IgD-negative memory B cell (primary cell): ENCODE measurements around the gene PNMT. TPM values are rescaled to one million over a fixed set of nuclear protein-coding genes. Genes with fewer than 3 reads are reported as not detected.
A peak's percentile ranks its signal among the peaks of the same experiment; 100 is the strongest.
"Not testable (repeated sequence)": the region's sequence is repeated elsewhere in the genome, so short reads cannot be mapped to it uniquely, and the experiment has no call there.

ENCODE experiments used
- H3K27ac Mint-ChIP-seq, 3 donors: one replicate each; pipeline ENCODE4 v1.8.0; 2020 to 2022; ENCODE audit warnings: mild to moderate bottlenecking in 3 of 3, mixed read lengths in 3 of 3, moderate library complexity in 1 of 3
- H3K27me3 Mint-ChIP-seq: one replicate; pipeline ENCODE4 v1.8.0; 2021; ENCODE audit warnings: mixed read lengths
- H3K36me3 Mint-ChIP-seq: one replicate; pipeline ENCODE4 v1.8.0; 2020; ENCODE audit warnings: mild to moderate bottlenecking, mixed read lengths
- H3K4me1 Mint-ChIP-seq, 3 donors: one replicate each; pipeline ENCODE4 v1.8.0; 2020 to 2022; ENCODE audit warnings: mixed read lengths in 3 of 3, mild to moderate bottlenecking in 1 of 3
- H3K4me3 Mint-ChIP-seq, 4 donors: one replicate each; pipeline ENCODE4 v1.8.0; 2020 to 2022; ENCODE audit warnings: mild to moderate bottlenecking in 4 of 4, mixed read lengths in 4 of 4, moderate library complexity in 3 of 4
- H3K9me3 Mint-ChIP-seq, 3 donors: one replicate each; pipeline ENCODE4 v1.8.0; 2020 to 2021; ENCODE audit warnings: mixed read lengths in 3 of 3, mild to moderate bottlenecking in 1 of 3
- polyA plus RNA-seq: library from polyadenylated mRNA; unstranded; fragments of 300-500 nt; fragmentation: Illumina TruSeq; gene quantifications from one replicate; pipeline ENCODE4 v1.2.3, GENCODE V29; 2021

The PNMT gene
- polyA plus RNA-seq, 1 donor from 2014 or later = not detected

DNA sequence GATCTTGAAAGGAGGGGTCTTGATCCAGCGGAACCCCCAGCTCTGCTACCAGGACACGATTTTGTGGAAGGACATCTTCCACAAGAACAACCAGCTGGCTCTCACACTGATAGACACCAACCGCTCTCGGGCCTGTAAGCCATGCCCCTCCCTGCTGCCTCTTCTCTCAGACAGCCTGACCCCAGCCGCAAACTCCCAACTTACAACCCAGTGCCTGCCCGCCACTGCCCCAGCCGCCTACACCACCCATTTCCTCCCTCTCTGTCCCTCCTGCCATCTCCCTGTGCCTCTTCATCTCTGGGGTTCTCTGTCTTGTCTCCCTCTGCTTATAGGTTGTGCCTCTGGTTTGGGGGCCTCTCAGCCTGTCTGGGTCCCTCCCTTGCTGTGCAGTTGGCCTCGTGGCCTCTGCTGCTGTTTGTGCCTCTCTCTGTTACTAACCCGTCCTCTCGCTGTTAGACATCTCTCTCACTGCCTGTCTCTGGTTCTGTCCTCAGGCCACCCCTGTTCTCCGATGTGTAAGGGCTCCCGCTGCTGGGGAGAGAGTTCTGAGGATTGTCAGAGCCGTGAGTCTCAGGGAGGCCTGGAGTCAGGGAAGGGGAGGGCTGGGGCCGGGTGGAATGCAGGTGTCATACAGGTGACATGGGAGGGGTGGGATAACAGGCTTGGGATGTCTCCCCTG is 41.2 kb downstream of the PNMT start:
- H3K36me3 Mint-ChIP-seq = peaks cover 9% of the 10 kb centered on the region
- H3K4me3 Mint-ChIP-seq = peak overlapping the region in 1 of 4 donors; percentile 67
- no peaks in the 10 kb centered on the region for H3K27me3 Mint-ChIP-seq
- H3K27ac Mint-ChIP-seq = no peak overlapping the region
- H3K9me3 Mint-ChIP-seq = no peaks in the 10 kb centered on the region
- H3K4me1 Mint-ChIP-seq = peaks cover 6 to 15% (median 7%) of the 10 kb centered on the region in 3 donors

DNA sequence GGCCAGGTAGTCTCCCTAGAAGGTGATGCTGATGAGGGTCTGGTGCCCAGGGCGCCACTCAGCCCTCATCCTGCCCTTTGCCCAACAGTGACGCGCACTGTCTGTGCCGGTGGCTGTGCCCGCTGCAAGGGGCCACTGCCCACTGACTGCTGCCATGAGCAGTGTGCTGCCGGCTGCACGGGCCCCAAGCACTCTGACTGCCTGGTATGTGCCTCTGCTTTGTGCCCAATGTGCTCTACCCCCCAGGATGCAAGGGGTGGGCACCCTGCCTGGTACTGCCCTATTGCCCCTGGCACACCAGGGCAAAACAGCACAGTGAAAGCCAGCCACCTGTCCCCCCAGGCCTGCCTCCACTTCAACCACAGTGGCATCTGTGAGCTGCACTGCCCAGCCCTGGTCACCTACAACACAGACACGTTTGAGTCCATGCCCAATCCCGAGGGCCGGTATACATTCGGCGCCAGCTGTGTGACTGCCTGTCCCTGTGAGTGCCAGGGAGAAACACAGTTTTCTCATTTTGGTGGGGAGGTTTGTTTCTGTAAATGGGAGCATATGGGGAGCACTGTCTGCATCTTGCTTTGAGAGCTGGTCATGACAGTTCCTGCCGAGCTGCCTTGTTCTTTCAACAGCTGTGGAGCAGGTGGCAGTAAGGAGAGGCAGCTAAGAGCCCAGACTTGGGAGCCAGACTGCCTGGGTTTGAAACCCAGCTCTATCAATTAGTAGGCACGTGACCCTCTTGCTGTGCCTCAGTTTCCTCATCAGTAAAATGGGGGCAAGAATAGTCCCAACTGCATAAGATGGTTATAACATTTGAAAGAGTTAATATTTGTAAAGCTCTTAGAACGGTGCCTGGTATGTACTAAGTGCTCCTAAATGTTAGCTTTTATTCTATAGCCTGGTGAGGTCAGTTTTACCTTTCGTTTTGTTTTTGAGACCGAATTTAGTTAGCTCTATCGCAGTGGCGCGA is 42.0 kb downstream of the PNMT start:
- Mint-ChIP-seq H3K9me3 (no peaks in the 10 kb centered on the region), H3K4me3 (no peak overlapping the region), H3K27me3 (no peaks in the 10 kb centered on the region), H3K27ac (no peak overlapping the region), H3K36me3 (peaks cover 9% of the 10 kb centered on the region), H3K4me1 (peaks cover 6 to 15% (median 6%) of the 10 kb centered on the region in 3 donors)

DNA sequence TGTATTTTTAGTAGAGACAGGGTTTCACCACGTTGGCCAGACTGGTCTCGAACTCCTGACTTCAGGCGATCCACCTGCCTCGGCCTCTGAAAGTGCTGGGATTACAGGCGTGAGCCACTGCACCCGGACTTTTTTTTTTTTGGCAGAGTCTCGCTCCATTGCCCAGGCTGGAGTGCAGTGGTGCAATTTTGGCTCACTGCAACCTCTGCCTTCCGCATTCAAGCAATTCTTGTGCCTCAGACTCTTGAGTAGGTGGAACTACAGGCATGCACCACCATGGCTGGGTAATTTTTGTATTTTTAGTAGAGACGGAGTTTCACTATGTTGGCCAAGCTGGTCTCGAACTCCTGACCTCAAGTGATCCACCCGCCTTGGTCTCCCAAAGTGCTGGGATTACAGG is 42.8 kb downstream of the PNMT start:
- not testable (repeated sequence) for H3K9me3 Mint-ChIP-seq, H3K4me3 Mint-ChIP-seq, H3K27ac Mint-ChIP-seq, H3K36me3 Mint-ChIP-seq, H3K27me3 Mint-ChIP-seq
- peaks cover 6 to 15% (median 6%) of the 10 kb centered on the region in 3 donors for H3K4me1 Mint-ChIP-seq

DNA sequence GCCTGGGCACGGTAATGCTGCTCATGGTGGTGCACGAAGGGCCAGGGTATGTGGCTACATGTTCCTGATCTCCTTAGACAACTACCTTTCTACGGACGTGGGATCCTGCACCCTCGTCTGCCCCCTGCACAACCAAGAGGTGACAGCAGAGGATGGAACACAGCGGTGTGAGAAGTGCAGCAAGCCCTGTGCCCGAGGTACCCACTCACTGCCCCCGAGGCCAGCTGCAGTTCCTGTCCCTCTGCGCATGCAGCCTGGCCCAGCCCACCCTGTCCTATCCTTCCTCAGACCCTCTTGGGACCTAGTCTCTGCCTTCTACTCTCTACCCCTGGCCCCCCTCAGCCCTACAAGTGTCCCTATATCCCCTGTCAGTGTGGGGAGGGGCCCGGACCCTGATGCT is 43.6 kb downstream of the PNMT start:
- peaks cover 5 to 13% (median 5%) of the 10 kb centered on the region in 3 donors for H3K4me1 Mint-ChIP-seq
- peaks cover 9% of the 10 kb centered on the region for H3K36me3 Mint-ChIP-seq
- H3K27ac Mint-ChIP-seq = no peak overlapping the region
- H3K4me3 Mint-ChIP-seq = no peak overlapping the region
- no peaks in the 10 kb centered on the region for H3K9me3 Mint-ChIP-seq
- no peaks in the 10 kb centered on the region for H3K27me3 Mint-ChIP-seq

DNA sequence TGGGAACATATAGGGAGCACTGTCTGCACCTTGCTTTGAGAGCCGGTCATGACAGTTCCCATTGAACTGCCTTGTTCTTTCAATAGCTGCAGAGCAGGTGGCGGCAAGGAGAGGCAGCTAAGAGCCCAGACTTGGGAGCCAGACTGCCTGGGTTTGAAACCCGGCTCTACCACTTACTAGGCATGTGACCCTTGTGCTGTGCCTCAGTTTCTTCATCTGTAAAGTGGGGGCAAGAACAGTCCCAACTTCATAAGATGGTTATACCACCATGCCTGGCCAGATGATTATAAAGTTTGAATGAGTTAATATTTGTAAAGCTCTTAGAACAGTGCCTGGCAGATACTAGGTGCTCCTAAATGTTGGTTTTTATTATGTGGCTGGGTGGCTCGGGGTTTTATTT is 46.0 kb downstream of the PNMT start:
- H3K4me1 Mint-ChIP-seq = peaks cover 0 to 4% (median 1%) of the 10 kb centered on the region in 3 donors
- H3K9me3 Mint-ChIP-seq = no peaks in the 10 kb centered on the region
- H3K27ac Mint-ChIP-seq = no peak overlapping the region
- no peaks in the 10 kb centered on the region for H3K27me3 Mint-ChIP-seq
- H3K36me3 Mint-ChIP-seq = peaks cover 9% of the 10 kb centered on the region
- no peak overlapping the region for H3K4me3 Mint-ChIP-seq

DNA sequence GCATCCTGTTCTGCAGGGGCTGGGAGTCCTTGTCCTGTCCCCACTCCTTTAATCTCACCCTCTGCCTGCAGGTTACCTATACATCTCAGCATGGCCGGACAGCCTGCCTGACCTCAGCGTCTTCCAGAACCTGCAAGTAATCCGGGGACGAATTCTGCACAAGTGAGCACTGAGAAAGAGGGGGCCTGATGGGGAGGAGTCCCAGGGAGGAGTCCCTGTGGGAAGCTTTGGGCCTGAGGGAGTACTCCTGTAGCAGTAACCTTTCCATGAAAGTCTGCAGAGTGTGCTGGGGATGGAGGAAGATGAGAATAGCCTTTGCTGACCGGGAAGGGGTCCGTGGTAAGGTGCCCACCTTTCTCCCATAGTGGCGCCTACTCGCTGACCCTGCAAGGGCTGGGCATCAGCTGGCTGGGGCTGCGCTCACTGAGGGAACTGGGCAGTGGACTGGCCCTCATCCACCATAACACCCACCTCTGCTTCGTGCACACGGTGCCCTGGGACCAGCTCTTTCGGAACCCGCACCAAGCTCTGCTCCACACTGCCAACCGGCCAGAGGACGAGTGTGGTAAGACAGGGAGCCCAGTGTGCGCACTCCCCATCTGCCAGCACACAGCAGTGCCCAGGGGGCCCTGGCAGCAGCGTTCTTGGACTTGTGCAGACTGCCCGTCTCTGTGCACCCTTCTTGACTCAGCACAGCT is 47.3 kb downstream of the PNMT start:
- H3K9me3 Mint-ChIP-seq = no peaks in the 10 kb centered on the region
- H3K4me3 Mint-ChIP-seq = no peak overlapping the region
- H3K4me1 Mint-ChIP-seq = no peaks in the 10 kb centered on the region
- no peaks in the 10 kb centered on the region for H3K27me3 Mint-ChIP-seq
- H3K27ac Mint-ChIP-seq = no peak overlapping the region
- peaks cover 10% of the 10 kb centered on the region for H3K36me3 Mint-ChIP-seq

DNA sequence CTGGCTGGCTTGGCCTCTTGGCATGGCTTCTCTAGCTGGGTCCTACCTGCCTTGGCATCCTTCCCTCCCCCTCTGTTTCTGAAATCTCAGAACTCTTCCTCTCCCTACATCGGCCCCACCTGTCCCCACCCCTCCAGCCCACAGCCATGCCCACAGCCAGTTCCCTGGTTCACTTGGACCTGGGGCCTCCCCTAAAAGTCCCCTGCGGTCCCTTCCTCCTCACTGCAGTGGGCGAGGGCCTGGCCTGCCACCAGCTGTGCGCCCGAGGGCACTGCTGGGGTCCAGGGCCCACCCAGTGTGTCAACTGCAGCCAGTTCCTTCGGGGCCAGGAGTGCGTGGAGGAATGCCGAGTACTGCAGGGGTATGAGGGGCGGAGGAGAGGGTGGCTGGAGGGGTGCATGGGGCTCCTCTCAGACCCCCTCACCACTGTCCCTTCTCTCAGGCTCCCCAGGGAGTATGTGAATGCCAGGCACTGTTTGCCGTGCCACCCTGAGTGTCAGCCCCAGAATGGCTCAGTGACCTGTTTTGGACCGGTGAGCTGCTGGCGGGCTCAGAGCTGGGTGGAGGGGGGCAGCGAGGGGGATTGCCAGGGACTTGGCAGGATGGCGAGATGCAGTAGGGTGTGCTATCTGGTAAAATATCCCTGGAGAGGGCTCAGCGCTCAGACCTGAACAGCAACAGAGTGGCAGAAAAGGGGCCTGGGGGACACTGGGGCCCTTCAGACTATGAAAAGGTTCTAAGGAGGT is 48.0 kb downstream of the PNMT start:
- Mint-ChIP-seq H3K27ac (peak overlapping the region in 1 of 3 donors; percentile 62), H3K4me3 (no peak overlapping the region), H3K27me3 (no peaks in the 10 kb centered on the region), H3K4me1 (no peaks in the 10 kb centered on the region), H3K9me3 (no peaks in the 10 kb centered on the region), H3K36me3 (peaks cover 10% of the 10 kb centered on the region)

DNA sequence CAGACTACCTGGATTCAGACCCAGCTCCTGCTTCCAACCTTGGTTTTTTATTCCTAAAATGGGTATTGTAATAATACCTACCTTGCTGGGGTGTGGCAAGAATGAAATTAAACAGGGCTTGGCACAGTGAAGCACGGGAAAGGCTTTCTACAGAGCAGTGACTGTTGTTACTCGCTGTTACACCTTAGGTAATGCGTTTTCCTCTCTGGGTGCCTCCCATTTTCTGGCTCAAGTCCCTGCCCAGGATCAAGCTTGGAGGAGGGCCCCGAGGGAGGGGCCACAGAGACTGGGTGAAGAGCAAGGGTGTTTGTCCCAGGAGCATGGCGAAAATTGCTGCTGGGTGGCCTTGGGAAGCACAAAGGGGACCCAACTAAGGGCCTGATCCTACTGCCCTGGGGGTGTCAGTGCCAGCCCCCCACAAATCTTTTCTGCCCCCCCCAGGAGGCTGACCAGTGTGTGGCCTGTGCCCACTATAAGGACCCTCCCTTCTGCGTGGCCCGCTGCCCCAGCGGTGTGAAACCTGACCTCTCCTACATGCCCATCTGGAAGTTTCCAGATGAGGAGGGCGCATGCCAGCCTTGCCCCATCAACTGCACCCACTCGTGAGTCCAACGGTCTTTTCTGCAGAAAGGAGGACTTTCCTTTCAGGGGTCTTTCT is 48.8 kb downstream of the PNMT start:
- Mint-ChIP-seq H3K4me1 (no peaks in the 10 kb centered on the region), H3K27ac (peak overlapping the region in 2 of 3 donors; percentile 53 to 62), H3K9me3 (no peaks in the 10 kb centered on the region), H3K4me3 (no peak overlapping the region), H3K27me3 (no peaks in the 10 kb centered on the region), H3K36me3 (peaks cover 10% of the 10 kb centered on the region)

DNA sequence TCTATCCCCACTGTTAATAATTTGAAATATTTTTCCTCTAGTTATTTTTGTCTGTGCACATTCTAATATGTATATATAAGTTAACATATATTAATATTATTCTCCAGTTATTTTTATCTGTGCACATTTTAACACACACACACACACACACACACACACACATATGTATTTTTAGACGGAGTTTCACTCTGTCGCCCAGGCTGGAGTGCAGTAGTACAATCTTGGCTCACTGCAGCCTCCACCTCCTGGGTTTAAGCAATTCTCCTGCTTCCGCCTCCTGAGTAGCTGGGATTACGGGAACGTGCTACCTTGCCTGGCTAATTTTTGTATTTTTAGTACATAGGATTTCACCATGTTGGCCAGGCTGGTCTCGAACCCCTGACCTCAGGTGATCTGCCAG is 49.4 kb downstream of the PNMT start:
- Mint-ChIP-seq H3K4me1 (no peaks in the 10 kb centered on the region), H3K27me3 (no peaks in the 10 kb centered on the region), H3K9me3 (no peaks in the 10 kb centered on the region), H3K27ac (no peak overlapping the region), H3K36me3 (peaks cover 5% of the 10 kb centered on the region), H3K4me3 (no peak overlapping the region)

DNA sequence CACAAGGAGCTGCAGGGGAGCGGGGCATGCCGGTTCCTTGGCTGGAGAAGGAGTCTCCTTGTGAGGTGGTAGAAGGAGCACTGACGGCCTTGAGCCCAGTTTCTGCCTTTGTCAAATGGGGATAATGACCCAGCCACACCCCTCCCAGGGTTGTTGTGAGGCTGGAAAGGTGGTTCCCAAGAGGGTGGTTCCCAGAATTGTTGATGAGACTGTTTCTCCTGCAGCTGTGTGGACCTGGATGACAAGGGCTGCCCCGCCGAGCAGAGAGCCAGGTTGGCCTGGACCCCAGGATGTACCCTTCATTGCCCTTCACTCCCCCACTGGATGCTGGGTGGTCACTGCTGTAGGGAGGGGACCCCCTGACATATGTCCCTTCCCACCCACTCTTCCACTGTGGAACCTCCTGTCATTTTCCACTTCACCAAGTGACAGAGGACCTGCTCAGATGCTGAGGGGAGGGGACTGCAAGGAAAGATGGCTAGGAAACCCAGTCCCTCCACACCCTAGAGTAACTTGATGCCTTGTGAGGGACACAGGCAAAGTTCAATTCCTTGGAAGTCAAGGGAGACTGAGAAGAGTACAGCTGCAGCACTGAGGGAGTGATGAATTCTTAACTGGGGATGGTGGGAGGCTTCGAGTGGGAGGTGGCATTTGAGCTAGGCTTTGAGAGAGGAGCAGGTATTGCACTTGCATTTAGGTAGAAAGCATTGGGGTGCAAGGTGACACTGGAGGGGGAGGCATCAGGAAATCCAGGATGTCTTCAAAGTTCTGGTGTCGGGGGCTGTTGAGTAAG is 51.5 kb downstream of the PNMT start:
- Mint-ChIP-seq H3K27me3 (no peaks in the 10 kb centered on the region), H3K9me3 (no peaks in the 10 kb centered on the region), H3K36me3 (peaks cover 6% of the 10 kb centered on the region), H3K27ac (no peak overlapping the region), H3K4me1 (peaks cover 0 to 1% (median 0%) of the 10 kb centered on the region in 3 donors), H3K4me3 (no peak overlapping the region)

Other genes with a start within 250 kb of the PNMT start
- 20.8 TPM for gene MED1, start 217.2 kb upstream of the PNMT start, polyA plus RNA-seq
- 6.1 TPM for gene CDK12, start 207.0 kb upstream of the PNMT start, polyA plus RNA-seq
- not detected for gene NEUROD2, start 60.5 kb upstream of the PNMT start, polyA plus RNA-seq
- not detected for gene PPP1R1B, start 41.5 kb upstream of the PNMT start, polyA plus RNA-seq
- gene STARD3, start 31.3 kb upstream of the PNMT start, polyA plus RNA-seq = 35.7 TPM
- not detected for gene TCAP, start 3.1 kb upstream of the PNMT start, polyA plus RNA-seq
- gene PGAP3, start 19.6 kb downstream of the PNMT start, polyA plus RNA-seq = 15.6 TPM
- gene ERBB2, start 31.6 kb downstream of the PNMT start, polyA plus RNA-seq = 0.79 TPM
- gene MIEN1, start 62.1 kb downstream of the PNMT start, polyA plus RNA-seq = 113 TPM
- gene GRB7, start 69.5 kb downstream of the PNMT start, polyA plus RNA-seq = not detected
- gene IKZF3, start 195.9 kb downstream of the PNMT start, polyA plus RNA-seq = 103 TPM
- gene ZPBP2, start 199.7 kb downstream of the PNMT start, polyA plus RNA-seq = 0.84 TPM